Neural cell (in vitro differentiated cells): ENCODE measurements around the gene NTN3. TPM values are rescaled to one million over a fixed set of nuclear protein-coding genes. Genes with fewer than 3 reads are reported as not detected.

ENCODE experiments used
- H2AFZ ChIP-seq: fragments of 200-600, 300-800 bp; sonication (generic), shearing (Covaris generic); 2 replicates; pipeline ENCODE4 v1.6.0; 2014; ENCODE audit warnings: low read depth, mild to moderate bottlenecking, antibody characterized with exemption, low read length, moderate library complexity
- H3F3A ChIP-seq: fragments of 200-600 bp; shearing (Covaris generic); 2 replicates; pipeline ENCODE4 v1.6.1; 2016; ENCODE audit warnings: mild to moderate bottlenecking, moderate library complexity, mixed read lengths, antibody characterized with exemption, low read length; ENCODE audit not compliant: insufficient read depth, poor library complexity, severe bottlenecking
- H3K27ac ChIP-seq: fragments of 200-600, 300-800 bp; sonication (generic), shearing (Covaris generic); 2 replicates; pipeline ENCODE4 v1.5.1; 2014; ENCODE audit warnings: mild to moderate bottlenecking, low read length, moderate library complexity
- H3K27me3 ChIP-seq: fragments of 300-800, 200-600 bp; sonication (generic), shearing (Covaris generic); 2 replicates; pipeline ENCODE4 v1.6.0; 2014; ENCODE audit warnings: mild to moderate bottlenecking, low read depth, low read length, moderate library complexity; ENCODE audit not compliant: insufficient read depth
- H3K36me3 ChIP-seq: fragments of 300-800, 200-600 bp; sonication (generic), shearing (Covaris generic); 2 replicates; pipeline ENCODE4 v1.5.1; 2014; ENCODE audit warnings: mild to moderate bottlenecking, antibody characterized with exemption, low read length, moderate library complexity; ENCODE audit not compliant: insufficient read depth
- H3K4me2 ChIP-seq: fragments of 300-800, 200-600 bp; sonication (generic), shearing (Covaris generic); 2 replicates; pipeline ENCODE4 v1.6.0; 2014; ENCODE audit warnings: mild to moderate bottlenecking, low read length
- H3K4me3 ChIP-seq: fragments of 300-800, 200-600 bp; sonication (generic), shearing (Covaris generic); 2 replicates; pipeline ENCODE4 v1.5.1; 2014; ENCODE audit warnings: mild to moderate bottlenecking, low read length, moderate library complexity
- H3K79me2 ChIP-seq: fragments of 200-600 bp; shearing (Covaris generic); replicated peaks from 2 replicates; pipeline ENCODE4 v1.6.0; 2014; ENCODE audit warnings: mild to moderate bottlenecking, low read length, moderate library complexity; ENCODE audit not compliant: insufficient read depth
- H3K9ac ChIP-seq: fragments of 300-800, 200-600 bp; sonication (generic), shearing (Covaris generic); 2 replicates; pipeline ENCODE4 v1.6.1; 2016; ENCODE audit warnings: mild to moderate bottlenecking, low read length, mixed read lengths
- H3K9me2 ChIP-seq: fragments of 200-600 bp; shearing (Covaris generic); 2 replicates; pipeline ENCODE4 v1.6.1; 2016; ENCODE audit warnings: mild to moderate bottlenecking, low read length, mixed read lengths; ENCODE audit not compliant: insufficient read depth
- H3K9me3 ChIP-seq: fragments of 200-600, 300-800 bp; sonication (generic), shearing (Covaris generic); 2 replicates; pipeline ENCODE4 v1.6.1; 2016; ENCODE audit warnings: mild to moderate bottlenecking, mixed run types, low read length, moderate library complexity, mixed read lengths
- H4K20me1 ChIP-seq: fragments of 200-600 bp; shearing (Covaris generic); 2 replicates; pipeline ENCODE4 v1.6.1; 2016; ENCODE audit warnings: mild to moderate bottlenecking, mixed run types; ENCODE audit not compliant: insufficient read depth
- CTCF ChIP-seq: fragments of 450-650 bp; IDR thresholded peaks from 2 replicates; pipeline ENCODE4 v1.5.1; 2014; ENCODE audit warnings: antibody characterized with exemption, mild to moderate bottlenecking, moderate library complexity; ENCODE audit not compliant: poor library complexity, severe bottlenecking
- EP300 ChIP-seq: fragments of 450-650 bp; conservative IDR thresholded peaks from 2 replicates; pipeline ENCODE4 v1.6.1; 2014; ENCODE audit warnings: antibody characterized with exemption, mild to moderate bottlenecking, moderate library complexity; ENCODE audit not compliant: poor library complexity, severe bottlenecking
- EZH2 ChIP-seq: fragments of 200-600, 300-800 bp; shearing (Covaris generic), sonication (generic); IDR thresholded peaks from 2 replicates; pipeline ENCODE4 v1.6.1; 2014; ENCODE audit warnings: antibody characterized with exemption, low read length, borderline replicate concordance, mild to moderate bottlenecking; ENCODE audit not compliant: insufficient read depth, poor library complexity, severe bottlenecking
- MXI1 ChIP-seq: fragments of 450-650 bp; conservative IDR thresholded peaks from 2 replicates; pipeline ENCODE4 v1.6.1; 2014; ENCODE audit warnings: antibody characterized with exemption, mild to moderate bottlenecking; ENCODE audit not compliant: poor library complexity, severe bottlenecking
- POLR2AphosphoS5 ChIP-seq: IDR thresholded peaks from 2 replicates; pipeline ENCODE4 v1.6.1; 2012
- RAD21 ChIP-seq: fragments of 450-650 bp; conservative IDR thresholded peaks from 2 replicates; pipeline ENCODE4 v1.6.1; 2014; ENCODE audit warnings: antibody characterized with exemption, mild to moderate bottlenecking, moderate library complexity
- REST ChIP-seq: IDR thresholded peaks from 2 replicates; pipeline ENCODE4 v1.6.1; 2012; ENCODE audit warnings: borderline replicate concordance
- SMC3 ChIP-seq: fragments of 450-650 bp; conservative IDR thresholded peaks from 2 replicates; pipeline ENCODE4 v1.6.1; 2014; ENCODE audit warnings: antibody characterized with exemption, mild to moderate bottlenecking, moderate library complexity; ENCODE audit not compliant: poor library complexity
- TAF1 ChIP-seq: IDR thresholded peaks from 2 replicates; pipeline ENCODE4 v1.6.1; 2012; ENCODE audit warnings: low read depth
- polyA plus RNA-seq: library from polyadenylated mRNA; depleted of rRNA; stranded (reverse); fragments of >200 nt; gene quantifications from 2 replicates; pipeline ENCODE4 v1.2.3, GENCODE V29; 2014

NTN3 gene
- polyA plus RNA-seq, 1 donor from 2014 or later: 1.2 TPM

- H3K4me2 ChIP-seq: no peak overlapping the region
- no peaks in the 10 kb centered on the region for H3F3A ChIP-seq
- H3K9me2 ChIP-seq: no peaks in the 10 kb centered on the region
- H3K36me3 ChIP-seq: no peaks in the 10 kb centered on the region
- H3K27me3 ChIP-seq: no peaks in the 10 kb centered on the region
- no peak overlapping the region for H3K4me3 ChIP-seq
- no peaks in the 10 kb centered on the region for H3K79me2 ChIP-seq
- H2AFZ ChIP-seq: no peak overlapping the region
- H3K27ac ChIP-seq: no peak overlapping the region
- H3K9me3 ChIP-seq: no peaks in the 10 kb centered on the region
- no peak overlapping the region for H3K9ac ChIP-seq
- no peaks in the 10 kb centered on the region for H4K20me1 ChIP-seq
- TF ChIP-seq SMC3: no peak
- TF ChIP-seq EZH2: no peak
Observed at GRCh38 chr16:2497695-2498484, 26.8 kb downstream of the NTN3 start.

- Histone ChIP-seq H3K36me3 (no peaks in the 10 kb centered on the region), H3K9ac (no peak overlapping the region), H3K79me2 (no peaks in the 10 kb centered on the region), H4K20me1 (no peaks in the 10 kb centered on the region), H3K27ac (no peak overlapping the region), H3K9me2 (no peaks in the 10 kb centered on the region), H3F3A (no peaks in the 10 kb centered on the region), H3K4me3 (no peak overlapping the region), H3K9me3 (no peaks in the 10 kb centered on the region), H3K4me2 (no peak overlapping the region), H3K27me3 (no peaks in the 10 kb centered on the region), H2AFZ (no peak overlapping the region)
- no peak for TF ChIP-seq SMC3
- no peak for TF ChIP-seq MXI1
- no peak for TF ChIP-seq RAD21
- no peak for TF ChIP-seq TAF1
- TF ChIP-seq POLR2AphosphoS5: no peak
- no peak for TF ChIP-seq EP300
- no peak for TF ChIP-seq EZH2
- no peak for TF ChIP-seq REST
Observed at GRCh38 chr16:2498531-2499253, 27.6 kb downstream of the NTN3 start.

GRCh38 chr16:2499454-2499853 is 28.4 kb downstream of the NTN3 start:
- Histone ChIP-seq H3K36me3 (no peaks in the 10 kb centered on the region), H3K9me3 (no peaks in the 10 kb centered on the region)

More at GRCh38 chr16:2499454-2499853, 28.4 kb downstream of the NTN3 start:
- Histone ChIP-seq H3K9ac (no peak overlapping the region), H3F3A (no peaks in the 10 kb centered on the region), H3K4me2 (no peak overlapping the region), H3K27ac (no peak overlapping the region), H3K4me3 (no peak overlapping the region), H3K79me2 (no peaks in the 10 kb centered on the region), H4K20me1 (no peaks in the 10 kb centered on the region), H3K9me2 (no peaks in the 10 kb centered on the region), H3K27me3 (no peaks in the 10 kb centered on the region), H2AFZ (no peak overlapping the region)
- TF ChIP-seq RAD21 (no peak), MXI1 (no peak), EZH2 (no peak), REST (no peak), EP300 (no peak), TAF1 (no peak), CTCF (no peak), POLR2AphosphoS5 (no peak), SMC3 (no peak)
